IPS-11a (cell line): ENCODE results near the gene HIGD1C.
"Not testable (repeated sequence)": the region's sequence is repeated elsewhere in the genome, so short reads cannot be mapped to it uniquely, and the experiment has no call there.

Experiments
- H3K4me3 ChIP-seq: one replicate; pipeline ENCODE4 v1.5.1; 2013; ENCODE audit warnings: low read depth, low read length, control low read depth

HIGD1C gene

GRCh38 chr12:50933459-50934124 lies 18.8 kb upstream of the HIGD1C start:
- no peak overlapping the region for H3K4me3 ChIP-seq

GRCh38 chr12:50934371-50934851 lies 17.9 kb upstream of the HIGD1C start:
- H3K4me3 ChIP-seq: no peak overlapping the region

- H3K4me3 ChIP-seq: no peak overlapping the region
Observed at GRCh38 chr12:50934981-50935807, 17.1 kb upstream of the HIGD1C start.

- no peak overlapping the region for H3K4me3 ChIP-seq
Observed at GRCh38 chr12:50936821-50937530, 15.4 kb upstream of the HIGD1C start.

GRCh38 chr12:50937653-50938052 lies 14.7 kb upstream of the HIGD1C start:
- no peak overlapping the region for H3K4me3 ChIP-seq

GRCh38 chr12:50947933-50948626 lies 4.3 kb upstream of the HIGD1C start:
- no peak overlapping the region for H3K4me3 ChIP-seq

GRCh38 chr12:50948798-50949197 lies 3.5 kb upstream of the HIGD1C start:
- no peak overlapping the region for H3K4me3 ChIP-seq

GRCh38 chr12:50949801-50950302 lies 2.5 kb upstream of the HIGD1C start:
- no peak overlapping the region for H3K4me3 ChIP-seq

- no peak overlapping the region for H3K4me3 ChIP-seq
Observed at GRCh38 chr12:50951112-50951511, 1.2 kb upstream of the HIGD1C start.

GRCh38 chr12:50953047-50953446 lies 703 bp downstream of the HIGD1C start:
- no peak overlapping the region for H3K4me3 ChIP-seq

- H3K4me3 ChIP-seq: not testable (repeated sequence)
Observed at GRCh38 chr12:50954789-50955188, 2.4 kb downstream of the HIGD1C start.

- H3K4me3 ChIP-seq: no peak overlapping the region
Observed at GRCh38 chr12:50955288-50955687, 2.9 kb downstream of the HIGD1C start.

- H3K4me3 ChIP-seq: no peak overlapping the region
Observed at GRCh38 chr12:50955697-50956096, 3.4 kb downstream of the HIGD1C start.

GRCh38 chr12:50960130-50960529 lies 7.8 kb downstream of the HIGD1C start:
- H3K4me3 ChIP-seq: no peak overlapping the region

GRCh38 chr12:50961708-50962107 lies 9.4 kb downstream of the HIGD1C start:
- no peak overlapping the region for H3K4me3 ChIP-seq

- no peak overlapping the region for H3K4me3 ChIP-seq
Observed at GRCh38 chr12:50964432-50964831, 12.1 kb downstream of the HIGD1C start.

GRCh38 chr12:50971946-50972345 lies 19.6 kb downstream of the HIGD1C start:
- H3K4me3 ChIP-seq: no peak overlapping the region

GRCh38 chr12:50979369-50980052 lies 27.2 kb downstream of the HIGD1C start:
- no peak overlapping the region for H3K4me3 ChIP-seq

- no peak overlapping the region for H3K4me3 ChIP-seq
Observed at GRCh38 chr12:50980545-50980944, 28.2 kb downstream of the HIGD1C start.
